Stimulated activated CD8-positive, alpha-beta memory T cell treated with anti-CD3 and anti-CD28 coated beads, Interleukin-7, amount 100 ng/mL, for 24 hours (primary cell): ENCODE data around the gene ADORA2B.
"Not testable (repeated sequence)": the region's sequence is repeated elsewhere in the genome, so short reads cannot be mapped to it uniquely, and the experiment has no call there.

Source experiments
- DNase-seq: peaks from one replicate; pipeline ENCODE4 v3.0.0-alpha.2; 2020; ENCODE audit warnings: low read depth

Gene ADORA2B

DNA sequence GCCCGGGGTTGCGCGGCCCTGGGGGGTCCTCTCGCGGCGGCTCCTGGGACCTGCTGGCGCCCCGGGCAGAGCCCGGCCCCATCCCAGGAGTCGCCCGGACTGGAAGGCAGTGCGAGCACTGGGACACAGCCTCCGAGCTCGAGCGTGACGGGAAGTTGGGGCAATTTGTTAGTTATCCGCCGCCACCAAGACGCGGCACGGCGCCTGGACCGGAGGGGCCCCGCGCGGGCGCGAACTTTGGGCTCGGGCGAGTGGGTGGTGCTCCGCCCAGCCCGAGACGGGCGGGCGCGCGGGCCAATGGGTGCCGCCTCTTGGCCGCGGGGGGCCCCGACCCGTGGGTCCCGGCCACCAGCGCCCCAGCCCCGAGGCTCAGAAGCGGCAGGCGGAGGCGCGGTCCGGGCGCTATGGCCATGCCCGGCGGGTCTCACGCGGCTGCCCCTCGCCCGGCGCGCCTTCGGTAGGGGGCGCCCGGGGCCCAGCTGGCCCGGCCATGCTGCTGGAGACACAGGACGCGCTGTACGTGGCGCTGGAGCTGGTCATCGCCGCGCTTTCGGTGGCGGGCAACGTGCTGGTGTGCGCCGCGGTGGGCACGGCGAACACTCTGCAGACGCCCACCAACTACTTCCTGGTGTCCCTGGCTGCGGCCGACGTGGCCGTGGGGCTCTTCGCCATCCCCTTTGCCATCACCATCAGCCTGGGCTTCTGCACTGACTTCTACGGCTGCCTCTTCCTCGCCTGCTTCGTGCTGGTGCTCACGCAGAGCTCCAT is at the start of gene ADORA2B:
TSS of gene ADORA2B (plus strand) at position 372 of the 768 bp plus-strand sequence. CDS start at position 491, 119 bp downstream.
- peak; percentile 30 for DNase-seq

DNA sequence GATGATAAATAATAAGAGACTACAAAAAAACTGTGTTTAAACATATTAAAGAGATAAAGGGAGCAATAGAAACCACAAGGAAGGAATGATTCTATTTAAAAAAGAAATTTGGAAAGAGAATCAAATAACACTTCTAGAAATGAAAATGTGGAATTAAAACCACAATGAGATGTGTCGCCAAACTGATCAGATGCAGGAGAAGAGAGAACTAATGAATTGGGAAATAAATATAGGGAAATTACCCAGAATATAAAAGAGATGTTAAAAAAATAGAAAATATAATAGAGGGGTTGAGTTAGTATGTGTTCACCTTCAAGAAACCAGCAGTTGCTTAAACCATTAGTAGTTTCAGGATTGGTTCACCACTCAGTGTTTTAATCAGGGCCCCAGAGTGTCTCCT is 48.7 kb upstream of the ADORA2B start:
- no peak for DNase-seq

DNA sequence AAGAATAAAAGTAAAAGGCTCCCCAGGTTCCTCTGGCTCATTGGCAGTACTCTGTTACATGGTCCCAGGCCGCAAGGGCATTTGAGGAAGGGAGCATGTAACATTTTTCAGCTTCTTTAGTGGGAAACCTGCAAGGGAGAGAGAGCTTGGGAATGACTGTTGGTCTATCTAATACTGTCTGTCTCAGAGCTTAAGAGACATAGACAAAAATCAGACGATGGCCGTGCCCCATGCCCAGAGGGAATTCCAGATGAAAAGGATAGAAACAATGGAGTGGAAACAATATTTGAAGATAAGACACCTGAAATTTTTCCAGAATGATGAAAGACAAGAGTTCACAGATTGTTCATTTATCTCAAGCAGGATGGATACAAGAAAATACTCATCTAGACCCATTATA is 48.1 kb upstream of the ADORA2B start:
- DNase-seq: no peak

DNA sequence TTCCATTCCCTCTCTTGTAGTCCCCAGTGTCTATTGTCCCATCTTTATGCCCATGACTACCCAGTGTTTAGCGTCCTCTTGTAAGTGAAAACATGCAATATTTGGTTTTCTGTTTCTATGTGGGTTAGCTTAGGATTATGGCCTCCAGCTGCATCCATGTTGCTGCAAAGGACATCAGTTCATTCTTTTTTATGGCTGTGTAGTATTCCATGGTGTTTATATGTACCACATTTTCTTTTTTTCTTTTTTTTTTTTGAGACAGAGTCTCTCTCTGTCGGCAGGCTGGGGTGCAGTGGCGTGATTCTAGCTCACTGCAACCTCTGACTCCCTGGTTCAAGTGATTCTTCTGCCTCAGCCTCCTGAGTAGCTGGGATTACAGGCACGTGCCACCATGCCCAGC is 45.3 kb upstream of the ADORA2B start:
- not testable (repeated sequence) for DNase-seq

DNA sequence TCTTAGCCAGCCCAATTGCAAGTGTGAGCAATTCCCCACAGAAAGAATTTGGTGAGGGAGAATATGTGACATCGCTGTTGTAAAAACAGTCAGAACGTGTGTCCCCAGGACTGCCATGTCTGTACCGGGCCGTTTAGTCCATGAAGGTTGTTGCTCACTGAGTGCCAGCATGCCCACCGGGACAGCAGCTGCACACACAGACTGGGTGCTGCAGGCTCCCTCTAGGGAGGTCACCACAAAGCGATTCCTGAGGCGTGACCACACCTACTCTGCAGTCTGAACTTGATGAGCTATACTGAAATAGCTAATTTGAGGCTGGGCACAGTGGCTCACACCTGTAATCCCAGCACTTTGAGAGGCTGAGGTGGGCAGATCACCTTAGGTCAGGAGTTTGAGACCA is 44.1 kb upstream of the ADORA2B start:
- DNase-seq: no peak

DNA sequence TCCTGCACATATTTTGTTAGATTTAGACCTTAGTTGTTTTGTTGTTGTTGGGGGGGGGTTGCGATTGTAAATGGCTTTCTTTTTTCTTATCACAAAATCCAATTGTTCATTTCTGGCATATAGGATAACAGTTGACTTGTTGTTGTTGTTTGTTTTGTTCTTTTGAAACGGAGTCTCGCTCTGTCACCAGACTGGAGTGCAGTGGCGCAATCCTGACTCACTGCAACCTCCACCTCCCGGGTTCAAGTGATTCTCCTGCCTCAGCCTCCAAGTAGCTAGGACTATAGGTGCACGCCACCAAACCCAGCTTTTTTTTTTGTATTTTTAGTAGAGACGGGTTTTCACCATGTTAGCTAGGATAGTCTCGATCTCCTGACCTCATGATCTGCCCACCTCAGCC is 39.7 kb upstream of the ADORA2B start:
- not testable (repeated sequence) for DNase-seq

DNA sequence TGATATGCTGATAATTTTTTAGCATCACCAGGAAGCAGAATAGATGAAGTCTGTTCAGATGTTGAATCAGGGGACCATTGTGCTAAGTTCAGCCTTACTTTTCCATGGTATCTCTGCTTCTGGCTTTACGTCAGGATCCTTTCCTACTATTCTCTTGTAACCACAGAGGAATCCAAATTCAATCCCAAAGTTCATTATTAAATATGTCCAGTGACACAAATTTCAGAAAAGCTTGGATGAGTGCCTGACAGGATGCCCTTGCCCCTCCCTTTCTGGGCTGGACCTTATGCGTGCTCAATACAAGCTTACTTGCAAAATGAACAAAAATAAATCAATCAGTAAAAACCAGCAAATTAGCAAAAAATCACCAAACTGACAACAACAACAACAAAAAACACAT is 37.6 kb upstream of the ADORA2B start:
- no peak for DNase-seq

DNA sequence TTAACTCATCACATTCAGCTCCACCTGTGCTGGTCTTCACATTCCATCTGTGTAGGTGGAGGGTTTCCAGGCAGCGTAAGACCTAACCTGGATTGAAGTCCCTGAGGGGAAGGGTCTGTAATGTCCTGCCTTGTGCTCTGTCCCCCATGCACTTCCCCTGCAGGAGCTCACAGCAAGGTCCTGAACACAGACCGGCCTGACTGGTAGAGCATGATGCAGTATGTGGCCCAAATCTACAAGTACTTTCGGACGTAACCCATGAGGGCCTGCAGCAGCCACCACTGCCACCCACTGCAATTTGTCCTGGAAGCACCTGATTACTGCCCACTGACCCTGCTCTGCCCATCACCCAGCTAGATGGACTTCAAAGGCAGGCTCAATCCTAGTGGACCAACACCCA is 36.6 kb upstream of the ADORA2B start:
- DNase-seq: no peak

DNA sequence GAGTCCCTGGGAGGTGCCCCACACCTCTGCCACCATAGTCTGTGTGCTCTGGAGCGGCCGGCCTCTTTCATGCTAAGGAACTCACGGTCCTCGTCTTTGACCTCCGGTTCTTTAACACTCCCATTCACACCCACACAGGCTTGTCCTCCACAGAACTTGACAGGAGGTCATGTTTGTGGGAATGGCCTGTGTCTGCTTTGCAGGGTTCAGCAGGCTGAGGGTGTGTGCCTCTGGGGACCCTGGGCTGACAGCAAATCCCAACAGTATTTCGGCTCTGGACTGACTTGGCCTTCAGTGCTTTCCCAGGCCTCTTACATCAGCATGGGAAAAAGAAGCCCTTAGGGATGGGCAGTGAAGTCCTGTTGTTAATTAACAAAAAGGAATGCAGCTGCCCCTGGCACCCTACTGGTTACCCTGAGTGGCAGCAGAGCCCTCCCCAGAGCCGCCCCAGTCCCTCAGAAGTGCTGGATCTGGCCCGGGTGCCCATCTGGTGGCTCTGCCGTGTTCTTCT is 35.4 kb upstream of the ADORA2B start:
- DNase-seq: no peak

DNA sequence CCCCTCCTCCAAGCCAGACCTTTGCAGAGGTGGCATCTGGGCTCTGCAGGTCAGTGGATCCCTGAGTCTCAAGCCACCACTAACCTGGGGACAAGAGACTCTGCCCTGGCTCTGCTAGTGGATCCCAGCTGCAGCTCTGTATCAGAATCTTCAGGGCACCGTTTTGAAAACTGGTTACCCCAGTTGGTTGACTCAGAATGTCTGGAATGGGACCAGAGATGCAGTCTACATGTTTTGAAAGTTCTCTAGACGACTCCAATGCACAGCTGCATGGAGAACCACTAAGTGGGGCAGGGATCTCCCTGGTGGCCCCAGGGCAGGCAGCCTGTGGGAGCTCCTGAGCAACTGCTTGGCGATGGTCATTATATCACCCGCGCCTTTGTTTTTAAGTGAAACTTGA is 34.1 kb upstream of the ADORA2B start:
- no peak for DNase-seq

DNA sequence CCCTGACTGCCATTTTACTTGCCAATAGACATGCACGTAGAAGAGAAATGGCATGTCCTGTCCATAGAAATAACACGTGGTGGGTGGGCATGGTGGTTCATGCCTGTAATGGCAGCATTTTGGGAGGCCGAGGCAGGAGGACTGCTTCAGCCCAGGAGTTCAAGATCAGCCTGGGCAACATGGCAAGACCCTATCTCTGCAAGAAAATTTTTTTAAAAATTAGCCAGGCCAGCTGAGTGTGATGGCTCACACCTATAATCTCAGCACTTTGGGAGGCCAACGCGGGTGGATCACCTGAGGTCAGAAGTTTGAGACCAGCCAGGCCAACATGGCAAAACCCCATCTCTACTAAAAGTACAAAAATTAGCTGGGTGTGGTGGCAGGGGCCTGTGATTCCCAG is 33.2 kb upstream of the ADORA2B start:
- DNase-seq: not testable (repeated sequence)

DNA sequence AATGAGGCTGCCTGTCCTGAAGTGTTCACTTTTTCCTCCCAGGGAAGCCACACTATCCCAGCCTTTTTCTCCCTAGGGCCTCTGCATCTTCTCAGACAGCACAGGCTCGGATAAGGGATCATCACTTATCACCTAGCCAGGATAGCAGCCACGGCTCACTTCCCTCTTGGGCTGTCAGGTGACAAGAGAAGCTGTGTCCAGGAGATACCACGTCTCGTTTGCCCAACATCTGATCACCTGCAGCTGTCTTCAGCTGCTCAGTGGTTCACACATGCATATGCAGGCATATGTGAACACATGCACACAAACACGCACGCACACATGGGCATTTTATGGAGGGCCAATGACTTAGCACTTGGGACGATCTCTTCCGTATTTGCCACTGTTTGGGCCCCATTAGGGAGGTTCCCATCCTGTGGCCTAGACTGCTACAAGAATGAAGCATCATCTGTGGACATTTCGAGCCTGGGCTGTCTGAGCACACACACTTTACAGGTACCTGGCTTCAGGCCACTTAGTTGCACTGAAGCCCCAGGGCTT is 32.4 kb upstream of the ADORA2B start:
- DNase-seq: no peak

DNA sequence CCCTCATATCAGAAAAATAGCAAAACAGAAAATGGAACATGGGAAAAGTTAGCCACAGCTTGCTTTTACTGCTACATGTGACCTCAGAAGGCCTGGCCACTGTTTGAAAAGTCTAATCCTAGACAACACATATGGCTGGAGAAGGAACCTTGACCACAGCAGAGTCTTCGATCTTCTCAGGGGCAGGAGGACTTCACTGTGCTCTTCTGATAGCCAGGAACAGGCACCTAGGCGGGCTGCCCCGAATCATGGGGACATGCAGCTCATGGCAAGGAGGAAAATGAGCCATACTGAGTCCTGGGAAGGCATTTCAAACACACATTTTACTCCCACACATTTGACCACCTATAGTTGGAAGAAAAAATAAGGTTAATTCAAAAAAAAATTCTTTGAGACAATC is 31.1 kb upstream of the ADORA2B start:
- DNase-seq: no peak

DNA sequence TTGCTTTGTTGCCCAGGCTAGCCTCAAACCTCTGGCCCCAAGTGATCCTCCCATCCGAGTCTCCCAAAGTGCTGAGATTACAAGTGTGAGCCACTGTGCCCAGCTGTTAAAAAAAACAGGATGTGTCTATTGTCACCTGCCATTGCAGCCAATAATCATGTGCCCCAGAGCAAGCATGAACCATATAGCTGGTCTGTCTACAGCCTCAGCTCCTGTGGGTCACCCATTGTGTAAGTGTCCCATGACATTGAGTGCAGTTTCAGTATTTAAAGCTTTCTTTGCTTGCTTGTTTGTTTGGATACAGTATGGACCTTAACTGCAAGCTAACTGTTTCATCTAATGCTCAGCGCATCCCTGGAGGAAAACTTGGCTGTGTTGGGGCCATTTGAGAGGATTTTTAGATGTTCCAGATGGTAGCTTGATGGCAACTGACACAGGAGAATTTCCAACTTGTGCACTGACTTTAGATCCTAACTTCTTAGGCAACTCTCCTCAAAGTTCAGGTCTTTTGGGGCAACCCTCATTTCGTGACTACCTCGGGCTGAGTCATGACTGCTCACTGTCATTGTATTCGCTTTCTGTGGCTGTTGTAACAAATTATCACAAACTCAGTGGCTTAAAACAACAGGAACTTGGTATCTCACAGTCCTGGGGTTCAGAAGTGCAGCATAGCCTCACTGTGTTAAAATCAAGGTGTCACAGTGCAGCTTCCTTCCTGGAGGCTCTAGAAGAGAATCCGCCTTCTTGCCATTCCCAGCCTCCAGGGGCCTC is 30.3 kb upstream of the ADORA2B start:
- no peak for DNase-seq

DNA sequence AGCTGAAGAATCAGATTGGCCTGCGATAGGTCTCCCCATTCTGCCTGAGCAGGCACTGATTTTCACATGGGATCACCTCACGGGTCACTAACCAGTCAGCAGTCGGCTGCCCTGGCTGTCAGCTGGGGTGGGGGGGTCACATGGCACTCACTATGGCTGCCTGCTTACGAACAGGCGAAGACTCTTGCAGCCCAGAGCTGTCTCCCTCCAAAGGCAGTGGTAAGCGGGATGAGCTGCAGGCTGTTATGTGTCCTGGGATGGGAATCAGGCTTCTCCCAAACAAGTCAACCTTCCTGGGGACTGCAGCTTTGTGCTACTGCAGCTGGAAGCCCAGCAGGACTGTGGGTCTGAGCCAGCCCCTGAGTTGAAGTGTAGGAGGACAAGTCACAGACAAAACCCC is 29.0 kb upstream of the ADORA2B start:
- no peak for DNase-seq

DNA sequence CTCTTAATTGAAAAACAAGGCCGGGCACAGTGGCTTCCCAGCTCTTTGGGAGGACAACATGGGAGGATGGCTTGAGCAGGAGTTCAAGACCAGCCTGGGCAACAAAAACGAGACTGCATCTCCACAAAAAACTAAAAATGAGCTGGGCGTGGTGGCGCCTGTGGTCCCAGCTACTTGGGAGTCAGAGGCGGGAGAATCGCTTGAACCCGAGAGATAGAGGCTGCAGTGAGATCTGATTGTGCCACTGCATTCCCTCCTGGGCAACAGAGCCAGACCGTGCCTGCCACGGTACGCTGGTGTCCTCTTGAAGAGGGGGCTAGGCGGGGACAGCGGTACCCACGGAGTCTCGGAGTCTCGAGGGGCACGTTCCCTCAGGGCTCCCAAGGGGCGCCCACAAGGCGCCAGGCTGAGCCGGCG is 27.9 kb upstream of the ADORA2B start:
- DNase-seq: no peak

DNA sequence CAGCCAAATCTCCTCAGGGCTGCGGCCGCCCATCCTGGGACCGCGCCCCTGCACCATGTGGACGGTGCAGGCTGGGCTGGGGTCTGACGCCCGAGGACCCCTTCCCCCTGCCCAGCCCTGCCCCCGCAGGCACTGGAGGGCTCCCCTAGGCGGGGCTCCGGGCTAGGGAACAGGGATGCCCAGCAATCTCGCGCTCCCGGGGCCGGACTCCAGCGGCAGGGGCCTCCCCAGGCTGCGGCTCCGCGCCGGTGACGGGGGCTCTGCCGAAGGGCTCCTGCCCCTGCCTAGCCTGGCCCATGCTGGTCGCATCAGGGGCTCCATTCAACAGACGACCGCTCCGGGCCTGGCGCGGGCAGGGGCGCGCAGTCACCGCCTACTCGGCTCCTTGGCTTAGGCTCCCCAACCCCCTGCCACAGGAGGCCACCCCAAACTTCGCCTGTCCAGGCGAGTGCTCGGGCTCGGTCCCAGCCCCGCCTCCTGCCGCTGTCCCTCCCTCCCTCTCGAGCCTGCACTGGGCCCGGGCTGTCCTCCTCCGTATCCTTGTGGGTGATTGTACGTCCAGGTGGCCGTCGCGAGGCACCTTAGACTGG is 27.4 kb upstream of the ADORA2B start:
- no peak for DNase-seq

DNA sequence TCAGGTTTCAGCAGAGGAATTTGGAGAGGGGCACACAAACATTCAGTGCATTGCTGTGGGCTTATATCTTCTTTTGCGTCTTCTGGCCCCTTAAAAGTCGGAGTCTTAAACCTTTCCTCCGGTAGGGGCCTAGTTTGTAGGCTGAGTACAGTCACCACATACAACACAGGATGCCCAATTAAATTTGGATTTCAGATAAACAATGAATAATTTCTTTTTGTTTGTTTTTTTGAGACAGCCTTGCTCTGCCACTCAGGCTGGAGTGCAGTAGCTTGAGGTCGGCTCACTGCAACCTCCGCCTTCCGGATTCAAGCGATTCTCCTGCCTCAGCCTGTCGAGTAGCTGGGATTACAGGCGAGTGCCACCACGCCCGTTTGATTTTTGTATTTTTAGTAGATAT is 26.7 kb upstream of the ADORA2B start:
- DNase-seq: no peak

DNA sequence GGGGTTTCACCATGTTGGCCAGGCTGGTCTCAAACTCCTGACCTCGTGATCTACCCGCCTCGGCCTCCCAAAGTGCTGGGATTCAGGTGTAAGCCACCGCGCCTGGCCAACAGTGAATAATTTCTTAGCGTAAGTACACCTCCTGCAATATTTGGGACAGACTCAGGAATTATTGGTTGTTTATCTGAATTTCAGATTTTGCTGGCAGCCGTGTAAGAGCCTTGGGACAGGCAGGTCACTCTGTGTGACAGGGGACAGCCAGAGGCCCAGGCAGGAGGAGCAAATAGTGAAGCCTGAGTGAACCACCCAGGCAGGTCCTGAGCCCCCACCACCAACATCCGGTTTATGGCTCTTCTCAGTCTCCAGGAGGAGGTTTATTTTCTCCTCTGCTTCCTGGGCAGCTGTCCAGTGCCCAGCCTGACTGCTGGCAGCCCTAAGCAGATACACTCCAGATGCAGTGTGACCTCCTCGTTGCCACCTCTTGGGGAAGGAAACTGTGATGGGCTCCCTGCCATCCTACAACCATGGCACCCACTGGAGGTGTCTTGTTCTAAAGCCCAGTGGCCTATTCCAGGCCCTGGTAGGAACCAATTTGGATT is 26.2 kb upstream of the ADORA2B start:
- DNase-seq: no peak

DNA sequence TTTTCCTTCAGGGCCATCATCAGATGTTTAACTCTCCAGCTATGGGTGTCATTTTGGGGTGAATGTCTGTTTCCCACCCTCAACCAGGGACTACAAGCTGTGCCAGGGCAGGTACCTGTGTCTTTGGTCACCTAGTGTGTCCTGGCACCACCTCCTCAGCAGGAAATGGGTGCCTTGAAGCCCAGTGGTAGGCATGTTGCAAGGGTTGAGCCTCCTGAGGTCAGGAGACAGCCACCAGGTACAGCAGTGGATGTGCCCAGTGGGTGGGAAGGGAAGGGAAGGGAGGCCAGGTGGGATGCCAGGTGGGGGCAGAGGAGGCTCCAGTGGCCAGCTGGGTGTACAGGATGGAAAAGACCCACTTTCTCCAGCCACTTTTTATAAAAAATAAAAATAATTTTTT is 25.5 kb upstream of the ADORA2B start:
- DNase-seq: no peak

DNA sequence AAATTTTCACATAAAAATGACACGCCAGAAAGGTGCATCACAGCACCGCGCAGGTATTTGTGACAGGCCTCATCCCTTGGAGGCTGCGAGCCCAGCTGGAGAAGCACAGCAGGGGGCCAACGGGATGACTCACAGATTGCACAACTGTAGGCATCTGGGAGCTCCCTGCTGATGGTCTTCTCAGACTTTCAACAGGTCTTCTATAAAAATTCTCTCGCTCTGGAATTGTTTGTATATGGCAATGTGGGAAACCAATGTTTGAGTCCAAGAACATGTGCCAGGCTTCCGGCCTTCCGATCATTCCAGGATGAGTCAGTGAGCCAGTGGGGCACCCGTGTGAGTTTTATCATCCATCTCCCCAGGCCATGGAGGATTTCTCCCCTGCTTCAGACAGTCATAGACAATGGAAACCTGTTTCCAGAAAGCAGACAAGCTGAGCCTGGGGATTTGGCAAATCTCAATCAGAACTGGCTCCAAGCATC is 24.1 kb upstream of the ADORA2B start:
- no peak for DNase-seq

DNA sequence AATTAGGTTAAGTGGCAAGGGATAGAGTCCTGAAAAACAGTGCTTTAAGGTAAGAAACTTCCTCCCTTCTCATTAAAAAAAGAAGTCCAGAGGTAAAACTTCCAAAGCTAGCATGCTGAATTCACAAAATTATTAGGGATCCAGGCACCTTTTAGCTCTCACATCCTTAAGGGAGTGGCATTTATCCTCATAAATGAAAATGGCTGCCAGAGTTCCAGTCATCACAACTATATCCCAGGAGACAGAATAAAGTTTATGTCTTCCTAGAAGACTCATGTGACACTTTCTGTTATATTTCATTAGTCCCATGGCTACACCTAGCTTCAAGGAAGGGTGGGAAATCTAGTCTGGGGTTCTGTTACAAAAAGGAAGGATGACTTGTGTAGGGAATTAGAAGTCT is 23.3 kb upstream of the ADORA2B start:
- DNase-seq: no peak
